Spleen (tissue), 13 donors: ENCODE results near the gene SPACA7. TPM values are rescaled to one million over a fixed set of nuclear protein-coding genes. Genes with fewer than 3 reads are reported as not detected.

ENCODE experiments used
- DNase-seq: peaks from one replicate; pipeline ENCODE4 v3.0.0-alpha.2; 2020
- H3K27ac ChIP-seq, 8 donors: fragments of 200-600 bp; sonication (generic) in 7 of 8; 1 replicate in 4 of 8; 2 replicates in 4 of 8; pipeline versions ENCODE4 v1.5.0 to v1.8.0; 2016 to 2021; ENCODE audit warnings: inconsistent platforms in 4 of 8, mild to moderate bottlenecking in 4 of 8, moderate library complexity in 1 of 8
- H3K27me3 ChIP-seq, 7 donors: fragments of 200-600 bp; sonication (generic) in 6 of 7; replicated peaks in 1 of 7; 1 replicate in 4 of 7; 2 replicates in 3 of 7; pipeline versions ENCODE4 v1.5.0 to v1.8.0; 2016 to 2021; ENCODE audit warnings: inconsistent platforms in 3 of 7, mild to moderate bottlenecking in 1 of 7
- H3K36me3 ChIP-seq, 6 donors: fragments of 200-600 bp; sonication (generic) in 5 of 6; 1 replicate in 4 of 6; 2 replicates in 2 of 6; pipeline versions ENCODE4 v1.5.0 to v1.8.0; 2016 to 2021; ENCODE audit warnings: inconsistent platforms in 2 of 6
- H3K4me1 ChIP-seq, 6 donors: fragments of 200-600 bp; sonication (generic) in 5 of 6; 1 replicate in 3 of 6; 2 replicates in 3 of 6; pipeline versions ENCODE4 v1.5.0 to v1.8.0; 2016 to 2021; ENCODE audit warnings: inconsistent platforms in 3 of 6
- H3K4me3 ChIP-seq, 8 donors: fragments of 200-600 bp; sonication (generic) in 7 of 8; 1 replicate in 4 of 8; 2 replicates in 4 of 8; pipeline versions ENCODE4 v1.5.0 to v1.8.0; 2016 to 2021; ENCODE audit warnings: inconsistent platforms in 4 of 8, mild to moderate bottlenecking in 4 of 8, moderate library complexity in 2 of 8
- H3K9me3 ChIP-seq, 8 donors: fragments of 200-600 bp; sonication (generic) in 7 of 8; 1 replicate in 4 of 8; 2 replicates in 4 of 8; pipeline versions ENCODE4 v1.5.0 to v1.8.0; 2016 to 2021; ENCODE audit warnings: inconsistent platforms in 4 of 8
- CTCF ChIP-seq, 11 experiments: fragments of 200-600 bp in 7 of 11; fragments of 450-650 bp in 4 of 11; sonication (generic) in 4 of 11; IDR thresholded peaks in 8 of 11; conservative IDR thresholded peaks in 3 of 11; 1 replicate in 7 of 11; 2 replicates in 4 of 11; pipeline versions ENCODE4 v1.4.0 to v1.8.0; 2016 to 2021; ENCODE audit warnings: antibody characterized with exemption in 11 of 11, inconsistent platforms in 4 of 11, mild to moderate bottlenecking in 1 of 11
- POLR2A ChIP-seq, 3 donors: fragments of 450-650 bp; IDR thresholded peaks; one replicate each; pipeline ENCODE4 v1.5.1; 2017; ENCODE audit warnings: antibody characterized with exemption in 3 of 3, mild to moderate bottlenecking in 1 of 3
- POLR2AphosphoS5 ChIP-seq, 3 donors: sonication (generic); formaldehyde crosslinking; IDR thresholded peaks; one replicate each; pipeline ENCODE4 v1.5.1; 2017; ENCODE audit warnings: antibody characterized with exemption in 3 of 3
- WGBS, 5 donors: extraction: QIAGEN DNeasy Blood & Tissue Kit in 3 of 5; methylation state at CpG; one replicate each; pipeline versions ENCODE4 v1.1.5 to v1.1.7; 2013 to 2018; 5-methylcytosine and 5-hydroxymethylcytosine counted together
- intact Hi-C: fragments of 100-400 bp; cut with DNase I; formaldehyde crosslinking; loops from one replicate; pipeline ENCODE4 v1.15.0; 2023; ENCODE audit warnings: low total_unique reads
- long read RNA-seq, 2 donors: transcript quantifications; one replicate each; lab custom pipeline, GENCODE V29; 2026
- polyA plus RNA-seq, 3 donors: library from polyadenylated mRNA; stranded (reverse); fragments of 200-250 nt; gene quantifications; one replicate each; pipeline ENCODE4 v1.2.1, GENCODE V29; 2013
- total RNA-seq, 7 donors: library from RNA; depleted of rRNA in 3 of 7; stranded (reverse); fragments of >200 nt in 3 of 7; fragmentation: NEBNext Ultra II Directional in 4 of 7; extraction: Animal tissue kit (Norgen Biotek cat#: 25700) in 4 of 7; gene quantifications; one replicate each; pipeline versions ENCODE4 v1.1.0 to v1.2.1, GENCODE V29; 2016 to 2021
- donor health status: healthy with polysubstance abuse.
- donor health status: DM: no; HTN: no; CAD: no; lungs with moderate emphysema.
- donor health status: DM: no; HTN: no; CAD: no.
- donor health status: Bipolar disorder and iron deficiency.
- donor health status: healthy.
- donor health status: DM: no; HTN: no; CAD: no.
- donor health status: DM: yes; HTN: yes; CAD: no.

The SPACA7 gene, protein sequence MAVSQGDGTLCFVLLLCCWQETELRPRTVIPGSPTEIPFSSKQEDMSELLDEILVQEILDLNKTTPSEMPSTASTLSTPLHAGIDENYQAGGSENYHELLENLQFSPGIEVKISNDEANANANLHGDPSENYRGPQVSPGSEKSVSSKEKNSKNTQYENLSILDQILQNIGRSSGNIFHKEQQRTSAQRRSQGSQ
- total RNA-seq (not detected), polyA plus RNA-seq (not detected)
- long read RNA-seq, donor 1 = 0 reads
- long read RNA-seq, donor 2 = 0 reads

GRCh38 chr13:112376050-112376681 lies at the start of gene SPACA7:
TSS of gene SPACA7 (plus strand) at chr13:112376355. CDS start at chr13:112376386, 31 bp downstream.
- Histone ChIP-seq H3K27me3 (no peaks in the 10 kb centered on the region), H3K4me1 (no peaks in the 10 kb centered on the region), H3K4me3 (no peak within 1 kb of the TSS), H3K36me3 (no peaks in the 10 kb centered on the region), H3K9me3 (peaks cover 0 to 26% (median 3%) of the 10 kb centered on the region in 8 donors), H3K27ac (no peak within 1 kb of the TSS)
- no peak for DNase-seq
- intact Hi-C loops = no loop called here
- TF ChIP-seq CTCF (IDR thresholded peaks at IDR 0.05 in 8 of 11, conservative IDR thresholded peaks at IDR 0.05 in 3 of 11) (no peak), POLR2A (IDR thresholded peaks at IDR 0.05) (no peak), POLR2AphosphoS5 (IDR thresholded peaks at IDR 0.05) (no peak)
- WGBS, 5 donors = 76 to 91% (median 84%) methylated on average over 5 to 8 of the region's 8 CpGs

DNA sequence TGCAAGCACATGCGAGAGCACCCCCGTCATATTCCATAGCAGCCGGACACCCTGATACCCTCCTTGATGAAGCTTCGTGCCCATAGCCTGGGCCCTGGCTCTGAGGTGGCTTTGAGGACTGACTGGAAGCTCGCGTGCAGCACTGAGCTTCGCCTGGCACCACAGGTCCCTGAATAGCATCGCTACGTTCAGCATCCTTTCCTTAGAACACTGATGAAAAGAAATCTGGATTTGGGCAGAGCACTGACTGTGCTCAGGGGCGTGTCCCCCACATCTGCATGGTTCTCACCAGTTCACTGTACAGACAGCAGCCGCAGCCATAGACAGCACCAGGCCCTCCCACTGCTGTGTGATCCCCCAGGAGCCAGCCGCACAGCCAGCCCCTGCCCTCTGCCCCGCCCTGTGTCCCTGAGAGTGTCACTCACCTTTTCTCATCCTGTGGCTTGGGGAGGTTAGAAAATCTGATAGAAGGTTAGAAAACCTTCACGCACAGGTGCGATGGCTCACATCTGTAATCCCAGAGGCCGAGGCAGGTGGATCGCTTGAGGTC lies 49.3 kb upstream of the SPACA7 start:
- peaks cover 0 to 44% (median 15%) of the 10 kb centered on the region in 7 donors for H3K27me3 ChIP-seq
- no peak overlapping the region for H3K27ac ChIP-seq
- H3K4me1 ChIP-seq = peaks cover 0 to 6% (median 0%) of the 10 kb centered on the region in 6 donors
- no peak for DNase-seq
- WGBS, 5 donors = 79 to 88% (median 85%) methylated on average over 16 to 17 of the region's 17 CpGs
- no peak overlapping the region for H3K4me3 ChIP-seq
- H3K9me3 ChIP-seq = peaks cover 0 to 3% (median 0%) of the 10 kb centered on the region in 8 donors
- TF ChIP-seq POLR2AphosphoS5 (IDR thresholded peaks at IDR 0.05) (no peak), CTCF (IDR thresholded peaks at IDR 0.05 in 8 of 11, conservative IDR thresholded peaks at IDR 0.05 in 3 of 11) (no peak), POLR2A (IDR thresholded peaks at IDR 0.05) (no peak)
- H3K36me3 ChIP-seq = no peaks in the 10 kb centered on the region
- intact Hi-C loops = no loop called here

GRCh38 chr13:112328936-112329335 lies 47.2 kb upstream of the SPACA7 start:
- no peaks in the 10 kb centered on the region for H3K36me3 ChIP-seq
- H3K4me3 ChIP-seq = no peak overlapping the region
- peaks cover 0 to 6% (median 0%) of the 10 kb centered on the region in 6 donors for H3K4me1 ChIP-seq
- peaks cover 0 to 3% (median 0%) of the 10 kb centered on the region in 8 donors for H3K9me3 ChIP-seq
- DNase-seq = no peak
- no peak overlapping the region for H3K27ac ChIP-seq
- WGBS, 5 donors = 77 to 85% (median 82%) methylated on average over 7 of the region's 7 CpGs
- intact Hi-C loops = no loop called here
- TF ChIP-seq POLR2AphosphoS5 (IDR thresholded peaks at IDR 0.05) = no peak
- peaks cover 0 to 65% (median 27%) of the 10 kb centered on the region in 7 donors for H3K27me3 ChIP-seq

DNA sequence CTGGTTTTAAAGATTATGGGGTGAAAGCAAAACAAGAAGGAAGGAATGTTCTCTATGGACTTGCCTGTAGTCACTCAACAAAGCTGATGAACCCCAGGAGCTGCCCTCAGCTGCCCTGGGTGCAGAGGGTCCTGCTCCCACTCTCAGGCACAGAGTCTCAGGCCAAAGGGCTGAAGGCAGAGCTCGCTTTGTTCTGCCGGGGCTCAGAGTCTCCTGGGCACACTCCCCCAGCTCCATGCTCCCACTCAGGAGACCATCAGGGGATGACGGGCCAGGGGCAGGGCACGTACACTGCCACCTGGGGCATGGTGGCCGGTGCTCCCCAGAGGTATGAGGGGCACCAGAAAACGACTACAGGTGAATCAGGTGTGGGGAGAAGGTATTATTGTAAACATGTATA lies 46.8 kb upstream of the SPACA7 start:
- intact Hi-C loops = no loop called here

More for the DNA sequence above, 46.8 kb upstream of the SPACA7 start:
- Histone ChIP-seq H3K36me3 (no peaks in the 10 kb centered on the region), H3K9me3 (peaks cover 0 to 3% (median 0%) of the 10 kb centered on the region in 8 donors), H3K27me3 (peaks cover 0 to 69% (median 27%) of the 10 kb centered on the region in 7 donors), H3K4me1 (peaks cover 0 to 6% (median 0%) of the 10 kb centered on the region in 6 donors), H3K27ac (no peak overlapping the region), H3K4me3 (no peak overlapping the region)
- WGBS, 5 donors = 59 to 94% (median 76%) methylated on average over 6 of the region's 6 CpGs
- no peak for DNase-seq
- TF ChIP-seq POLR2A (IDR thresholded peaks at IDR 0.05) (no peak), POLR2AphosphoS5 (IDR thresholded peaks at IDR 0.05) (no peak), CTCF (IDR thresholded peaks at IDR 0.05 in 8 of 11, conservative IDR thresholded peaks at IDR 0.05 in 3 of 11) (no peak)
